Measurements from ENCODE around the gene CTDSPL.

- TF ChIP-seq POLR2A (IDR thresholded peaks at IDR 0.05; ENCODE audit: low read length), result no peak
- TF ChIP-seq GATA1 (IDR thresholded peaks at IDR 0.05; ENCODE audit: low read depth, low read length), result no peak
These were observed 92.2 kb downstream of the CTDSPL start for GRCh38 chr3:37953707-37954394.
